Sigmoid colon (tissue), 4 donors: ENCODE results near the gene POLR3K.

ENCODE experiments used
- CTCF ChIP-seq, 4 experiments: fragments of 450-650 bp in 3 of 4; fragments of 200-600 bp in 1 of 4; IDR thresholded peaks; one replicate each; pipeline ENCODE4 v1.5.1; 2016 to 2019; ENCODE audit warnings: antibody characterized with exemption in 4 of 4, mild to moderate bottlenecking in 3 of 4, moderate library complexity in 2 of 4
- EP300 ChIP-seq, 4 donors: sonication (generic); formaldehyde crosslinking; IDR thresholded peaks; one replicate each; pipeline ENCODE4 v1.6.1; 2017; ENCODE audit warnings: antibody characterized with exemption in 4 of 4
- POLR2A ChIP-seq, 2 donors: fragments of 450-650 bp; IDR thresholded peaks; one replicate each; pipeline ENCODE4 v1.6.1; 2016; ENCODE audit warnings: antibody characterized with exemption in 2 of 2, mild to moderate bottlenecking in 2 of 2, moderate library complexity in 2 of 2
- POLR2AphosphoS5 ChIP-seq, 4 donors: sonication (generic); formaldehyde crosslinking; IDR thresholded peaks; one replicate each; pipeline ENCODE4 v1.6.1; 2017; ENCODE audit warnings: antibody characterized with exemption in 4 of 4

GRCh38 chr16:62283-62967 is 9.0 kb upstream of the POLR3K start:
- TF ChIP-seq CTCF (IDR thresholded peaks at IDR 0.05) (no peak), POLR2A (IDR thresholded peaks at IDR 0.05) (no peak), POLR2AphosphoS5 (IDR thresholded peaks at IDR 0.05) (no peak), EP300 (IDR thresholded peaks at IDR 0.05) (no peak)
